Measurements from ENCODE around the gene WDR93. TPM values are rescaled to one million over a fixed set of nuclear protein-coding genes. Genes with fewer than 3 reads are reported as not detected.

WDR93 gene
- total and polyA plus RNA-seq, 4 donors, result 0.08 TPM; not detected in 2

GRCh38 chr15:89675606-89676005 is 15.0 kb upstream of the WDR93 start:
- WGBS, result 78% methylated on average over 6 of the region's 6 CpGs
- DNase-seq (ENCODE audit: low spot score), result no peak
- peaks cover 0 to 50% (median 36%) of the 10 kb centered on the region in 4 donors for H3K4me1 ChIP-seq (ENCODE audit: control insufficient read depth in 4 of 4, insufficient read depth in 4 of 4, low read length in 3 of 4)
- H3K9me3 ChIP-seq (ENCODE audit: control insufficient read depth in 4 of 4, low read length in 3 of 4), result no peaks in the 10 kb centered on the region
- no peaks in the 10 kb centered on the region for H3K27me3 ChIP-seq (ENCODE audit: control insufficient read depth in 4 of 4, insufficient read depth in 4 of 4, low read length in 3 of 4)
- H3K4me3 ChIP-seq (ENCODE audit: low read depth in 1 of 3, low read length in 3 of 3), result no peak overlapping the region
- peaks cover 0 to 2% (median 0%) of the 10 kb centered on the region in 4 donors for H3K36me3 ChIP-seq (ENCODE audit: control insufficient read depth in 4 of 4, insufficient read depth in 3 of 4, low read depth in 1 of 4, low read length in 3 of 4)
- TF ChIP-seq FOXA1 (IDR thresholded peaks at IDR 0.05), result no peak
- H3K9ac ChIP-seq (ENCODE audit: low read depth in 1 of 2, low read length in 2 of 2), result no peak overlapping the region
- H3K27ac ChIP-seq (ENCODE audit: low read depth in 1 of 2, low read length in 2 of 2), result no peak overlapping the region

- Histone ChIP-seq H3K9ac (ENCODE audit: low read depth in 1 of 2, low read length in 2 of 2) (no peak overlapping the region), H3K9me3 (ENCODE audit: control insufficient read depth in 4 of 4, low read length in 3 of 4) (no peaks in the 10 kb centered on the region), H3K36me3 (ENCODE audit: control insufficient read depth in 4 of 4, insufficient read depth in 3 of 4, low read depth in 1 of 4, low read length in 3 of 4) (no peaks in the 10 kb centered on the region), H3K4me1 (ENCODE audit: control insufficient read depth in 4 of 4, insufficient read depth in 4 of 4, low read length in 3 of 4) (peaks cover 4 to 56% (median 46%) of the 10 kb centered on the region in 4 donors), H3K4me3 (ENCODE audit: low read depth in 1 of 3, low read length in 3 of 3) (no peak overlapping the region), H3K27me3 (ENCODE audit: control insufficient read depth in 4 of 4, insufficient read depth in 4 of 4, low read length in 3 of 4) (no peaks in the 10 kb centered on the region), H3K27ac (ENCODE audit: low read depth in 1 of 2, low read length in 2 of 2) (no peak overlapping the region)
- 98% methylated on average over 1 of the region's 1 CpG for WGBS
- DNase-seq (ENCODE audit: low spot score), result no peak
- TF ChIP-seq NR2F2 (IDR thresholded peaks at IDR 0.05) (no peak), ATF3 (IDR thresholded peaks at IDR 0.05) (no peak), YY1 (IDR thresholded peaks at IDR 0.05) (no peak), REST (IDR thresholded peaks at IDR 0.05) (no peak), FOXA1 (IDR thresholded peaks at IDR 0.05) (no peak), HNF4A (conservative IDR thresholded peaks at IDR 0.05) (no peak), RXRA (IDR thresholded peaks at IDR 0.05) (no peak), CTCF (IDR thresholded peaks at IDR 0.05; ENCODE audit: low read depth, low read length, missing input control) (no peak), ZBTB33 (IDR thresholded peaks at IDR 0.05) (no peak), HNF4G (IDR thresholded peaks at IDR 0.05) (no peak), JUND (IDR thresholded peaks at IDR 0.05) (no peak), FOXA2 (IDR thresholded peaks at IDR 0.05) (no peak), SP1 (IDR thresholded peaks at IDR 0.05) (no peak), GABPA (IDR thresholded peaks at IDR 0.05 in 1 of 2, conservative IDR thresholded peaks at IDR 0.05 in 1 of 2) (no peak), EGR1 (IDR thresholded peaks at IDR 0.05; ENCODE audit: low read depth in 2 of 2) (no peak), TAF1 (conservative IDR thresholded peaks at IDR 0.05) (no peak), RAD21 (IDR thresholded peaks at IDR 0.05) (no peak)
- TF ChIP-seq, protein P1, sequence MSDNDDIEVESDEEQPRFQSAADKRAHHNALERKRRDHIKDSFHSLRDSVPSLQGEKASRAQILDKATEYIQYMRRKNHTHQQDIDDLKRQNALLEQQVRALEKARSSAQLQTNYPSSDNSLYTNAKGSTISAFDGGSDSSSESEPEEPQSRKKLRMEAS (IDR thresholded peaks at IDR 0.05), result no peak
These were observed 13.2 kb upstream of the WDR93 start for GRCh38 chr15:89677381-89677780.
